Subcutaneous adipose tissue (tissue), 4 donors: ENCODE results near the gene DLGAP3. TPM values are rescaled to one million over a fixed set of nuclear protein-coding genes. Genes with fewer than 3 reads are reported as not detected.

Source experiments
- total RNA-seq, 4 donors: library from RNA; depleted of rRNA; stranded (reverse); fragments of >200 nt; gene quantifications; one replicate each; pipeline ENCODE4 v1.1.0, GENCODE V29; 2016
- TF ChIP-seq, protein P1 (sequence below): fragments of 450-650 bp; IDR thresholded peaks from one replicate; pipeline ENCODE4 v1.5.1; 2016; ENCODE audit warnings: low read depth, mild to moderate bottlenecking, control low read depth, antibody characterized with exemption, moderate library complexity

DLGAP3 gene
- total RNA-seq, 4 donors from 2014 or later, result 0.17 TPM; not detected in 3

DNA sequence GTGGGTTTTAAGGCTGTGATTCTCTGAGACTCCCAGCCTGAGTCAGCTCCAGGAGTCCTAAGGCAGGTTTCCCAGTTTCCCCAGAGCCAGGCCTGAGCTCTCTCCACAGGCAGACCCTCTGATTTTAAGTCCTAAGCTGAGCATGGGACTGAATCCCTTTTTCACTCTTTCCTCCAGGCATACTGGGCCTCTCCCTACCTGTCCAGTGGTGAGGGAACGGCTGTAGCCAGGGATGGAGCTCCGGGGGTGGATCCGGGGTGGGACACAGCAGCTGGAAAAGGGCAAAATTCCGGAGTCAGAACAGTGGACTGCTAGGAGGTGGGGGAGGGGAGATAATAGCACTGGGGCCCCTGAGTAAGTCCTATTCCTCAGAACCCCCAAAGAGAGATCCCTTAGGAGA, 30.0 kb downstream of the DLGAP3 start:
- TF ChIP-seq, protein P1, sequence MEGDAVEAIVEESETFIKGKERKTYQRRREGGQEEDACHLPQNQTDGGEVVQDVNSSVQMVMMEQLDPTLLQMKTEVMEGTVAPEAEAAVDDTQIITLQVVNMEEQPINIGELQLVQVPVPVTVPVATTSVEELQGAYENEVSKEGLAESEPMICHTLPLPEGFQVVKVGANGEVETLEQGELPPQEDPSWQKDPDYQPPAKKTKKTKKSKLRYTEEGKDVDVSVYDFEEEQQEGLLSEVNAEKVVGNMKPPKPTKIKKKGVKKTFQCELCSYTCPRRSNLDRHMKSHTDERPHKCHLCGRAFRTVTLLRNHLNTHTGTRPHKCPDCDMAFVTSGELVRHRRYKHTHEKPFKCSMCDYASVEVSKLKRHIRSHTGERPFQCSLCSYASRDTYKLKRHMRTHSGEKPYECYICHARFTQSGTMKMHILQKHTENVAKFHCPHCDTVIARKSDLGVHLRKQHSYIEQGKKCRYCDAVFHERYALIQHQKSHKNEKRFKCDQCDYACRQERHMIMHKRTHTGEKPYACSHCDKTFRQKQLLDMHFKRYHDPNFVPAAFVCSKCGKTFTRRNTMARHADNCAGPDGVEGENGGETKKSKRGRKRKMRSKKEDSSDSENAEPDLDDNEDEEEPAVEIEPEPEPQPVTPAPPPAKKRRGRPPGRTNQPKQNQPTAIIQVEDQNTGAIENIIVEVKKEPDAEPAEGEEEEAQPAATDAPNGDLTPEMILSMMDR, result no peak

GRCh38 chr1:34898330-34898761, 31.1 kb downstream of the DLGAP3 start:
- TF ChIP-seq, protein P1, result no peak

DNA sequence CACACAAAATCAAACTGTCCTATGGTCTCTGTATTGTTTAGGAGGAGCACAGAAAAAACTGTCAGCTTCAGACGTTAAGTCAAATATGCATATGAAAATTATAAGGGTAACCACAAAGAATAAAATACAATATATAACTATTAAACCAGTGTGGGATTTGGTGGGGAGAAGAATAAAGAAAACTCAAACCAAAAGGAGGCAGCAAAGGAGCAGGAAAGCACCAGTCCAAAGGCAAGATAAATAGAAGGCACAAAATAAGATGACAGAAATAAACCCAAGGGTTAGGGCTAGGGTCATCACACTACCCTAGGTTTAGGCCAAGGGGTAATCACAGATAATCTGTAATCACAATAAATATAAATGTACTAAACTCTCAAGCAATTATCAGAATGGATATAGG, 32.8 kb downstream of the DLGAP3 start:
- TF ChIP-seq, protein P1, result no peak

DNA sequence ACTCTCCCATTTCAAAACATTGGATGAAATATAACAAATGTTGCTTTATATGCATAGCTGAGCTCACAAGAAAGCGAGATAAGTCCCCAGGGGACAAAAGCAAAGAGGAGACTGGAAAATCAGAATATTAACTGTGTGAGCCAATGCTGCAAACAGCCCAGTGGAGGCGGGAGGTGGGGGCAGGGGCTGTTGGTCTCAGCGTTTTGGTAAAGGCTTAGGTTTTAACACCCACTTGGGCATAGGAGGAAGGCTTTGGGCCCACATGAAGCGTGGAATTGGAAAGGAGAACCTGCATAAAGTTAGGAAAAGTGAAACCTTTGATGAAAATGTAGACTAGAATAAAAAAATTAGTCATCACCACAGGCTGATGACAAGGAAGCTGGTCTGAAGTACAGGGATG, 39.7 kb downstream of the DLGAP3 start:
- TF ChIP-seq, protein P1, result no peak

DNA sequence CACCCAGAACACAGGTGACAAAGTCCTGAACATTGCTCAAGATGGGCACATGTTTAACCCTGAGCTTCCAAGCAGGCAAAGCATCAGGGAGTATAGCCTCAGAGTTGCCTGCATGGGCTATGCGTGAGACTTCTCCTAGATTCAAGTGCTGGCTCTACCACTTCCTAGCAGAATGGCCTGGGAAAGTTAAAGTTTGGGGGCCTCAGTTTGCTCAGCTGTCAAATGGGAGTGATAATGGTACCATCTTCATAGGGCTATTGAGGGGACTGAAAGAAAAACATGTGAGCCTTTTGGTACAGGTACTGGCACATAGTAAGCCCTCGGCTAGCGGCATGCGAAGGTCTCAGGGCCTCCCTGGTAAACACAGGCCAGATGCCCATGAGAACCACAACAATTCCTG, 41.9 kb downstream of the DLGAP3 start:
- TF ChIP-seq, protein P1, result no peak

GRCh38 chr1:34885405-34886247, 43.8 kb downstream of the DLGAP3 start:
- TF ChIP-seq, protein P1, result no peak

- TF ChIP-seq, protein P1, result no peak
These were observed 44.5 kb downstream of the DLGAP3 start for GRCh38 chr1:34884961-34885360.
